OCI-LY7 (cell line): Measurements from ENCODE around the gene GPAT3. TPM values are rescaled to one million over a fixed set of nuclear protein-coding genes. Genes with fewer than 3 reads are reported as not detected.

Experiments
- BruUV-seq: library from RNA; stranded (reverse); fragments of 400-500 nt; replicated peaks from 2 replicates; lab custom pipeline; 2021; lab: Mats Ljungman, UMichigan
- CTCF ChIA-PET: fragments of 300-600 bp; sonication (Branson Sonifier 250); formaldehyde crosslinking; loops from one replicate; lab custom pipeline; 2022; ENCODE audit warnings: antibody characterized with exemption; ENCODE audit not compliant: unreplicated experiment; lab: Charles Lee
- POLR2A ChIA-PET: fragments of 300-600 bp; sonication (Branson Sonifier 250); formaldehyde crosslinking; loops from one replicate; lab custom pipeline; 2022; ENCODE audit warnings: antibody characterized with exemption; lab: Charles Lee
- DNase-seq: peaks from one replicate; pipeline ENCODE4 v3.0.0-alpha.2; 2015; ENCODE audit warnings: low spot score
- H2AFZ ChIP-seq: fragments of 200-600 bp; sonication (generic), shearing (Covaris generic); 2 replicates; pipeline ENCODE4 v1.6.1; 2014; ENCODE audit warnings: mild to moderate bottlenecking, antibody characterized with exemption, low read length, moderate library complexity
- H3K27ac ChIP-seq: fragments of 200-600 bp; sonication (generic); 2 replicates; pipeline ENCODE4 v1.5.1; 2014; ENCODE audit warnings: mixed run types, low read depth, mild to moderate bottlenecking, moderate library complexity, low read length, inconsistent platforms; ENCODE audit not compliant: poor library complexity, severe bottlenecking
- H3K36me3 ChIP-seq: fragments of 200-600 bp; sonication (generic); 2 replicates; pipeline ENCODE4 v1.6.1; 2014; ENCODE audit warnings: mild to moderate bottlenecking, antibody characterized with exemption, low read length, moderate library complexity, mixed read lengths; ENCODE audit not compliant: insufficient read depth
- H3K4me1 ChIP-seq: fragments of 200-600 bp; sonication (generic); 2 replicates; pipeline ENCODE4 v1.5.1; 2014; ENCODE audit warnings: mild to moderate bottlenecking, low read length; ENCODE audit not compliant: insufficient read depth, poor library complexity, severe bottlenecking
- H3K4me2 ChIP-seq: fragments of 200-600 bp; sonication (generic); 2 replicates; pipeline ENCODE4 v1.6.1; 2014; ENCODE audit warnings: mild to moderate bottlenecking, low read length
- H3K4me3 ChIP-seq: fragments of 200-600 bp; sonication (generic); 2 replicates; pipeline ENCODE4 v1.5.1; 2014; ENCODE audit warnings: mild to moderate bottlenecking, low read depth, low read length; ENCODE audit not compliant: poor library complexity, severe bottlenecking
- H3K79me2 ChIP-seq: fragments of 200-600 bp; sonication (generic); 2 replicates; pipeline ENCODE4 v1.6.1; 2016; ENCODE audit warnings: low read depth, mild to moderate bottlenecking, low read length, moderate library complexity, mixed read lengths; ENCODE audit not compliant: insufficient read depth
- H3K9me2 ChIP-seq: fragments of 200-600 bp; sonication (generic); 2 replicates; pipeline ENCODE4 v1.6.1; 2016; ENCODE audit warnings: mild to moderate bottlenecking, low read length, mixed read lengths; ENCODE audit not compliant: insufficient read depth
- H3K9me3 ChIP-seq: fragments of 200-600 bp; sonication (generic); 2 replicates; pipeline ENCODE4 v1.6.1; 2014; ENCODE audit warnings: mild to moderate bottlenecking, mixed run types, low read length, mixed read lengths
- H4K20me1 ChIP-seq: fragments of 200-600 bp; sonication (generic); 2 replicates; pipeline ENCODE4 v1.6.1; 2014; ENCODE audit warnings: mild to moderate bottlenecking, antibody characterized with exemption, low read length, moderate library complexity, mixed read lengths; ENCODE audit not compliant: insufficient read depth
- CTCF ChIP-seq: fragments of 200-600 bp; sonication (generic); conservative IDR thresholded peaks from 2 replicates; pipeline ENCODE4 v1.5.1; 2014; ENCODE audit warnings: mild to moderate bottlenecking, antibody characterized with exemption, low read length, moderate library complexity, mixed read lengths
- EZH2phosphoT487 ChIP-seq: fragments of 200-600 bp; sonication (generic); IDR thresholded peaks from 2 replicates; pipeline ENCODE4 v1.6.1; 2018; ENCODE audit warnings: low read depth, borderline replicate concordance, mild to moderate bottlenecking, mixed run types, antibody characterized with exemption, low read length, moderate library complexity, mixed read lengths
- intact Hi-C: fragments of 100-400 bp; cut with micrococcal nuclease; formaldehyde crosslinking; loops from one replicate; pipeline ENCODE4 v1.10.0; 2022; ENCODE audit not compliant: unreplicated experiment
- total RNA-seq, 2 experiments: library from RNA; depleted of rRNA in 1 of 2; stranded (reverse); fragments of >200 nt in 1 of 2; shearing (Covaris generic) in 1 of 2; gene quantifications; 2 replicates each; pipeline ENCODE4 v1.2.3, GENCODE V29; 2014 to 2022

Gene GPAT3
- total RNA-seq, 2 experiments from 2014 or later, result 0.41 TPM; not detected in 1

GRCh38 chr4:83625821-83626220 is 89.9 kb downstream of the GPAT3 start:
- no peak overlapping the region for H3K4me2 ChIP-seq
- no peaks in the 10 kb centered on the region for H3K9me2 ChIP-seq
- H4K20me1 ChIP-seq, result no peaks in the 10 kb centered on the region
- no peak for DNase-seq
- BruUV-seq, result no TSS peak
- no peak overlapping the region for H2AFZ ChIP-seq
- H3K9me3 ChIP-seq, result peaks cover 8% of the 10 kb centered on the region; the same call in 1 of the 2 replicates
- ChIA-PET CTCF (no interaction called here), POLR2A (no interaction called here)
- no peaks in the 10 kb centered on the region for H3K79me2 ChIP-seq
- no peaks in the 10 kb centered on the region for H3K36me3 ChIP-seq
- no peak overlapping the region for H3K4me3 ChIP-seq
- no peak overlapping the region for H3K27ac ChIP-seq
- H3K4me1 ChIP-seq, result no peaks in the 10 kb centered on the region
- no peak for TF ChIP-seq EZH2phosphoT487
- no peak for TF ChIP-seq CTCF
- intact Hi-C loops, result no loop called here

GRCh38 chr4:83626245-83626836 is 90.4 kb downstream of the GPAT3 start:
- no peaks in the 10 kb centered on the region for H4K20me1 ChIP-seq
- POLR2A ChIA-PET, result no interaction called here
- CTCF ChIA-PET, result no interaction called here
- no peak overlapping the region for H3K4me3 ChIP-seq
- BruUV-seq, result no TSS peak
- no peak overlapping the region for H3K27ac ChIP-seq
- no peak for DNase-seq
- H2AFZ ChIP-seq, result no peak overlapping the region
- no peaks in the 10 kb centered on the region for H3K79me2 ChIP-seq
- intact Hi-C loops, result no loop called here
- TF ChIP-seq CTCF, result no peak
- H3K9me3 ChIP-seq, result peaks cover 8% of the 10 kb centered on the region; the same call in 1 of the 2 replicates
- H3K4me2 ChIP-seq, result no peak overlapping the region
- H3K4me1 ChIP-seq, result no peaks in the 10 kb centered on the region
- no peaks in the 10 kb centered on the region for H3K9me2 ChIP-seq
- H3K36me3 ChIP-seq, result no peaks in the 10 kb centered on the region

GRCh38 chr4:83629945-83630721 is 94.2 kb downstream of the GPAT3 start:
- no peak overlapping the region for H2AFZ ChIP-seq
- H3K9me3 ChIP-seq, result no peaks in the 10 kb centered on the region
- H3K4me1 ChIP-seq, result no peaks in the 10 kb centered on the region
- no peak overlapping the region for H3K4me3 ChIP-seq
- H3K36me3 ChIP-seq, result no peaks in the 10 kb centered on the region
- CTCF ChIA-PET, result no interaction called here
- intact Hi-C loops, result loop anchor here (10.0 kb wide), 1 partner anchor 345 kb away; the partner anchor contains the start of gene COQ2
- no peak overlapping the region for H3K4me2 ChIP-seq
- POLR2A ChIA-PET, result no interaction called here
- no peak overlapping the region for H3K27ac ChIP-seq
- H3K9me2 ChIP-seq, result no peaks in the 10 kb centered on the region
- no peaks in the 10 kb centered on the region for H4K20me1 ChIP-seq
- no peak for DNase-seq
- no TSS peak for BruUV-seq
- no peaks in the 10 kb centered on the region for H3K79me2 ChIP-seq
- TF ChIP-seq CTCF (no peak), EZH2phosphoT487 (no peak)
